ENCODE data around the gene TRMT1.

The TRMT1 gene

GRCh38 chr19:13146763-13147563 is 30.4 kb upstream of the TRMT1 start:
- H3K27ac ChIP-seq, result no peak overlapping the region
- TF ChIP-seq ZFX (IDR thresholded peaks at IDR 0.05) (no peak), CTCF (conservative IDR thresholded peaks at IDR 0.05) (no peak)

- TF ChIP-seq ZFX (IDR thresholded peaks at IDR 0.05) (no peak), CTCF (conservative IDR thresholded peaks at IDR 0.05) (no peak)
- H3K27ac ChIP-seq, result no peak overlapping the region
Observed at GRCh38 chr19:13139633-13140311, 23.2 kb upstream of the TRMT1 start.

GRCh38 chr19:13138916-13139198 is 22.3 kb upstream of the TRMT1 start:
- no peak overlapping the region for H3K27ac ChIP-seq
- no peak for TF ChIP-seq ZFX (IDR thresholded peaks at IDR 0.05)
- TF ChIP-seq CTCF (conservative IDR thresholded peaks at IDR 0.05), result no peak

GRCh38 chr19:13138171-13138915 is 21.8 kb upstream of the TRMT1 start:
- TF ChIP-seq ZFX (IDR thresholded peaks at IDR 0.05) (no peak), CTCF (conservative IDR thresholded peaks at IDR 0.05) (no peak)
- no peak overlapping the region for H3K27ac ChIP-seq

- H3K27ac ChIP-seq, result no peak overlapping the region
- no peak for TF ChIP-seq ZFX (IDR thresholded peaks at IDR 0.05)
- TF ChIP-seq CTCF (conservative IDR thresholded peaks at IDR 0.05), result no peak
Observed at GRCh38 chr19:13137290-13137794, 20.8 kb upstream of the TRMT1 start.

GRCh38 chr19:13135068-13136062 is 18.8 kb upstream of the TRMT1 start:
- TF ChIP-seq CTCF (conservative IDR thresholded peaks at IDR 0.05) (no peak), ZFX (IDR thresholded peaks at IDR 0.05) (no peak)
- H3K27ac ChIP-seq, result no peak overlapping the region

Measured in C4-2B (cell line).